Ascending aorta (tissue), 2 donors: Measurements from ENCODE around the gene PTPRN2. TPM values are rescaled to one million over a fixed set of nuclear protein-coding genes. Genes with fewer than 3 reads are reported as not detected.

Experiments
- DNase-seq, 2 donors: peaks; one replicate each; pipeline ENCODE4 v3.0.0-alpha.2; 2019; ENCODE audit warnings: low spot score in 2 of 2
- H3K27ac ChIP-seq, 2 donors: fragments of 200-600 bp; sonication (generic); one replicate each; pipeline ENCODE4 v1.5.1; 2016 to 2017; ENCODE audit warnings: mild to moderate bottlenecking in 1 of 2
- H3K27me3 ChIP-seq: fragments of 200-600 bp; sonication (generic); one replicate; pipeline ENCODE4 v1.5.1; 2017
- H3K36me3 ChIP-seq, 2 donors: fragments of 200-600 bp; sonication (generic); one replicate each; pipeline ENCODE4 v1.5.1; 2016
- H3K4me1 ChIP-seq, 2 donors: fragments of 200-600 bp; sonication (generic); one replicate each; pipeline ENCODE4 v1.5.1; 2016 to 2017; ENCODE audit warnings: mild to moderate bottlenecking in 1 of 2
- H3K4me3 ChIP-seq, 2 donors: fragments of 200-600 bp; sonication (generic); one replicate each; pipeline ENCODE4 v1.5.1; 2016 to 2017; ENCODE audit warnings: mild to moderate bottlenecking in 1 of 2
- H3K9me3 ChIP-seq, 2 donors: fragments of 200-600 bp; sonication (generic); one replicate each; pipeline ENCODE4 v1.5.1; 2016
- intact Hi-C: fragments of 100-400 bp; cut with DNase I; formaldehyde crosslinking; loops from one replicate; pipeline ENCODE4 v1.15.1; 2023
- total RNA-seq: library from RNA; depleted of rRNA; stranded (reverse); fragments of >200 nt; gene quantifications from one replicate; pipeline ENCODE4 v1.1.0, GENCODE V29; 2016
- TF ChIP-seq, protein P1 (sequence below), 3 experiments: fragments of 200-600 bp in 2 of 3; fragments of 450-650 bp in 1 of 3; sonication (generic) in 2 of 3; IDR thresholded peaks; one replicate each; pipeline ENCODE4 v1.5.1; 2016 to 2019; ENCODE audit warnings: antibody characterized with exemption in 3 of 3, mild to moderate bottlenecking in 1 of 3, moderate library complexity in 1 of 3

Gene PTPRN2
- total RNA-seq, 1 donor from 2014 or later: 7.3 TPM

DNA sequence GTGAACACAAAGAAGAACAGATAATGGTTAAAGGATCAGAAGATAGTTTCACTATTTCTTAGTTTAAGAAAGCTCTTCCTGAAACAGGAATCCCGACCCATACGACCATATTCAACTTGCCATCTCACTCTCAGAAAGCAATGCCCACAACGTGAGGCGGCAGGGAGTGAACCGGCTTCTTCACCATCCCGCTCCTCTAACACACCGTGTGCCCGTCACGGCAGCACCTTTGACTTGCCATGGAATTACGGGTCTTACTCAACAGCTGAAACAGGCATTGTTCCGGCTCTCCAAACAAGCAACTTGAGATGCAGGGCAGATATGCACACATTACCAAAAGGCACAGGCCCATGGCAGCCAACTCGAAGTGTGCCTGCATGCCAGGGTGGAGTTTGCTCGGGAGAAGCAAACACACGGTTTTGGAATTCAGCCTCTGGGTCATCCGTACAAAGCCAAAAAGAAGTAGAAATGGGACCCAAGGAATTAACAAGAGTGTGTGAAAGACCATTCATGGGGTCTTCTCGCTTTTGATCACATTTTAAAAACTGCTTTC is 957.2 kb downstream of the PTPRN2 start:
- Histone ChIP-seq H3K4me1 (no peaks in the 10 kb centered on the region), H3K4me3 (no peak overlapping the region), H3K27me3 (no peaks in the 10 kb centered on the region), H3K27ac (no peak overlapping the region), H3K9me3 (no peaks in the 10 kb centered on the region), H3K36me3 (no peaks in the 10 kb centered on the region)
- no peak for DNase-seq
- TF ChIP-seq, protein P1, sequence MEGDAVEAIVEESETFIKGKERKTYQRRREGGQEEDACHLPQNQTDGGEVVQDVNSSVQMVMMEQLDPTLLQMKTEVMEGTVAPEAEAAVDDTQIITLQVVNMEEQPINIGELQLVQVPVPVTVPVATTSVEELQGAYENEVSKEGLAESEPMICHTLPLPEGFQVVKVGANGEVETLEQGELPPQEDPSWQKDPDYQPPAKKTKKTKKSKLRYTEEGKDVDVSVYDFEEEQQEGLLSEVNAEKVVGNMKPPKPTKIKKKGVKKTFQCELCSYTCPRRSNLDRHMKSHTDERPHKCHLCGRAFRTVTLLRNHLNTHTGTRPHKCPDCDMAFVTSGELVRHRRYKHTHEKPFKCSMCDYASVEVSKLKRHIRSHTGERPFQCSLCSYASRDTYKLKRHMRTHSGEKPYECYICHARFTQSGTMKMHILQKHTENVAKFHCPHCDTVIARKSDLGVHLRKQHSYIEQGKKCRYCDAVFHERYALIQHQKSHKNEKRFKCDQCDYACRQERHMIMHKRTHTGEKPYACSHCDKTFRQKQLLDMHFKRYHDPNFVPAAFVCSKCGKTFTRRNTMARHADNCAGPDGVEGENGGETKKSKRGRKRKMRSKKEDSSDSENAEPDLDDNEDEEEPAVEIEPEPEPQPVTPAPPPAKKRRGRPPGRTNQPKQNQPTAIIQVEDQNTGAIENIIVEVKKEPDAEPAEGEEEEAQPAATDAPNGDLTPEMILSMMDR (IDR thresholded peaks at IDR 0.05): no peak
- intact Hi-C loops: no loop called here

DNA sequence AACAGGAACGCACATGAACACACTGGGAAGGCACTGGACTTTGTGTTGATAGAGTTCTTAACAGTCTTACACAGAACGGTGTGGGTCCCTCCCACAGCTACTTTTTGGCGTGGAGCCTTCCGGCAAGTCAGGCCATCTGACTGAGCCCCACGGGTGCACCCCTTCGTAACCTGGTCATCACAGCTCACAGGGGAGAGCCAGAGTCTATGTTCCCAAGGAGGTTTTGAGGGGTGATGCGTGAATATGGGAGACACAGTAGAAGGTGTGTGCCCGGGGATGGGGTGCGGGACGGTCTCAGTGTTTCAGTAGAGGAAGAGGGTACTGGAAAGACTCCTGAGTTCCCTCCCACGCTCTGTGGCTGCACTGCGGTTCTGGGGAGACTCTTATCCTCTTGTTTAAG is 959.2 kb downstream of the PTPRN2 start:
- Histone ChIP-seq H3K27ac (no peak overlapping the region), H3K9me3 (no peaks in the 10 kb centered on the region), H3K27me3 (no peaks in the 10 kb centered on the region), H3K36me3 (no peaks in the 10 kb centered on the region), H3K4me3 (no peak overlapping the region), H3K4me1 (no peaks in the 10 kb centered on the region)
- no peak for DNase-seq
- intact Hi-C loops: no loop called here
- TF ChIP-seq, protein P1 (IDR thresholded peaks at IDR 0.05): no peak

DNA sequence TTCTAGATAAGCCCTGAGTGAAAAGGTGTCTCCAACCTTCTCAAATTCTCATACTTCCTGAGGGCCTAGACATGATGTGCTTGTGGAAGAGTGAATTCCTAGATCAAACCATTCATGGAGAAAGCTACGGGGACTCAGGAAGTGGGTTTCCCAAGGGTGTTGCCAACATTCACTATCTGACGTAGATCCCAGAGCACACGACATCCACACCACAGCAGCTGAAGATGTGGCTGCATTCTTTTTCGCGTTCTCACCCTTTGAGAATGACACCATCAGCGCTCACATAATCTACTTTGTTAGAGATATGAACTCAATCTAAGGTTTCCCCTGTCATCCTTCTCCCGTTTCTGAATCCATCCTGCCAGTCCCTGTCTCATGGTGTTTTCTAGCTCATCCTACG is 960.0 kb downstream of the PTPRN2 start:
- TF ChIP-seq, protein P1 (IDR thresholded peaks at IDR 0.05): no peak
- no peak for DNase-seq
- no peaks in the 10 kb centered on the region for H3K9me3 ChIP-seq
- H3K27me3 ChIP-seq: no peaks in the 10 kb centered on the region
- H3K36me3 ChIP-seq: no peaks in the 10 kb centered on the region
- intact Hi-C loops: no loop called here
- H3K4me1 ChIP-seq: no peaks in the 10 kb centered on the region
- H3K27ac ChIP-seq: no peak overlapping the region
- H3K4me3 ChIP-seq: no peak overlapping the region

DNA sequence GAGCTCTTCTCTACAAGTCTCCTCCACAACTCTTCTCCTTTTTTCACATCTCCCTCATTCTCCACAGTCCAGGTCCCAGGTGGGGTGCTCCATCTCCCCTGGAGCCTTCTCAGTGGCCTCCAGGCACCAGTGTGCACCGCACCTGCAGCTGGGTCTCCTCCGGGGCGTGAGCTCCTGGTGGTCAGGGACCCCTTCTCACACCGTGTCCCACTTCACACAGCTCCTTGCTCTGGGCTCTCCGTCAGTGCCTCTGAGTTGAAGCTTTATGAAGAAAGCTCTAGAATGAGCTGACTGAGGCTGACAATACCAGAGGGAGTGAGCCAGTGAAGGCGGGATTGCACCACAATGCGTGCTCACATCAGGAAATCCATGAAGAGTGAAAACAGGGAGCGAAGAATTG is 960.6 kb downstream of the PTPRN2 start:
- H3K36me3 ChIP-seq: no peaks in the 10 kb centered on the region
- no peaks in the 10 kb centered on the region for H3K4me1 ChIP-seq
- H3K4me3 ChIP-seq: no peak overlapping the region
- no peak for DNase-seq
- TF ChIP-seq, protein P1 (IDR thresholded peaks at IDR 0.05): no peak
- no peaks in the 10 kb centered on the region for H3K27me3 ChIP-seq
- intact Hi-C loops: no loop called here
- H3K27ac ChIP-seq: no peak overlapping the region
- H3K9me3 ChIP-seq: no peaks in the 10 kb centered on the region

DNA sequence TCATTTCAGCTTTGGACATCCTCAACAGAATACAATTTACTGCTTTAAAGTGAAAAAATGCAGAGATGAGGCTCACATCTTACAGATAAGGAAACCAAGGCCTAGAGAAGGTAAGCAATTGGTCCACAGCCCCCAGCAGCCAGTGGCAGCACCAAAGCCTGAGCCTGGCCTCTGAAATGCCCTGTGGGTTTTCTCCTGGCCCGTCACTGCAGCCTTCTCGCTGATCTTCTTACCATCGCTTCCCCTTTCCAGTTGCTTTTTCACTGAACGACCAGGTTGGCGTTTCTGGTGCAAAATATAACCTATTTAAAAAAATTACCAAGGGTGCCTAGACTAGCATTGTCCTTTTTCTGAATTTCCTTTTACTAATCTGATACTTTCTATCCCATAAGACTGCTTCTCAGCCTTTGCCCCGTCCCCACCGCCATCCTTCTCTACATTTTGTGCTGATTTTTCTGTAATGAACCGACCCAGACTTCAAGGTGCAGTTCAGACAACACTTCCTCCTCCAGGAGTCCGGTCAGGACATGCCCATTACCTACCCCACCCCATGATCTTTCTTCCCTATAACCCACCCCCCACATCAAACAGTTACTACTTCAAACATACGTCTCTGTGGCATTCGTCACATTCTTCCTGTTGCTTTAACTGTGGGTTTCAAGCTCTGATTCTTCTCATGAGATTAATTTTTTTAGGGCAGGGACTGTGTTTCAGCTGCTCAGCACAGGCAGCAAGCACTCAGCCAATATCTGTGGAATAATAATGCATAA is 961.5 kb downstream of the PTPRN2 start:
- no peaks in the 10 kb centered on the region for H3K4me1 ChIP-seq
- intact Hi-C loops: no loop called here
- no peaks in the 10 kb centered on the region for H3K36me3 ChIP-seq
- TF ChIP-seq, protein P1 (IDR thresholded peaks at IDR 0.05): no peak
- H3K4me3 ChIP-seq: no peak overlapping the region
- no peaks in the 10 kb centered on the region for H3K9me3 ChIP-seq
- DNase-seq: no peak
- no peaks in the 10 kb centered on the region for H3K27me3 ChIP-seq
- no peak overlapping the region for H3K27ac ChIP-seq
